SK-N-SH treated with all-trans-retinoic acid at 6 μM for 48 hours (cell line): ENCODE data around the gene LAMA2.
A peak's percentile ranks its signal among the peaks of the same experiment; 100 is the strongest.

Source experiments
- ATAC-seq: fragments of 200-7000 bp; cut with Tn5 transposase; 3 replicates; pipeline ENCODE4 v1.9.1; 2020; ENCODE audit warnings: mild to moderate bottlenecking, moderate library complexity
- ARNTL ChIP-seq: fragments of 450-650 bp; formaldehyde crosslinking; IDR thresholded peaks from 2 replicates; pipeline ENCODE4 v1.5.0; 2020; ENCODE audit warnings: low read depth, mild to moderate bottlenecking, moderate library complexity, borderline replicate concordance
- BACH2 ChIP-seq: fragments of 250-450 bp; sonication (Bioruptor Pico); IDR thresholded peaks from 2 replicates; pipeline ENCODE4 v1.9.0; 2021; ENCODE audit warnings: mild to moderate bottlenecking, borderline replicate concordance
- CREB5 ChIP-seq: fragments of 250-450 bp; sonication (Bioruptor Pico); IDR thresholded peaks from 2 replicates; pipeline ENCODE4 v1.5.1; 2020; ENCODE audit warnings: low read depth, mild to moderate bottlenecking, moderate library complexity
- CSDC2 ChIP-seq: fragments of 250-450 bp; sonication (Bioruptor Pico); IDR thresholded peaks from 2 replicates; pipeline ENCODE4 v1.5.0; 2020; ENCODE audit warnings: mild to moderate bottlenecking, moderate library complexity
- CSRNP3 ChIP-seq: fragments of 250-450 bp; sonication (Bioruptor Pico); IDR thresholded peaks from 2 replicates; pipeline ENCODE4 v1.5.1; 2021; ENCODE audit warnings: mild to moderate bottlenecking, moderate library complexity
- ESRRG ChIP-seq: fragments of 250-450 bp; sonication (Bioruptor Pico); IDR thresholded peaks from 2 replicates; pipeline ENCODE4 v1.6.1; 2021; ENCODE audit warnings: mild to moderate bottlenecking
- GLIS3 ChIP-seq: fragments of 250-450 bp; sonication (Bioruptor Pico); IDR thresholded peaks from 2 replicates; pipeline ENCODE4 v1.5.0; 2020; ENCODE audit warnings: mild to moderate bottlenecking, moderate library complexity
- ISL1 ChIP-seq: fragments of 250-450 bp; sonication (Bioruptor Pico); IDR thresholded peaks from 2 replicates; pipeline ENCODE4 v2.1.2; 2022; ENCODE audit warnings: mild to moderate bottlenecking, moderate library complexity
- OSR1 ChIP-seq: fragments of 250-450 bp; sonication (Bioruptor Pico); IDR thresholded peaks from 2 replicates; pipeline ENCODE4 v1.8.0; 2022; ENCODE audit warnings: moderate library complexity, mild to moderate bottlenecking, inconsistent platforms
- PATZ1 ChIP-seq: fragments of 250-450 bp; sonication (Bioruptor Pico); IDR thresholded peaks from 2 replicates; pipeline ENCODE4 v1.8.0; 2020; ENCODE audit warnings: mild to moderate bottlenecking, moderate library complexity, borderline replicate concordance
- POU6F1 ChIP-seq: fragments of 250-450 bp; sonication (Bioruptor Pico); IDR thresholded peaks from 2 replicates; pipeline ENCODE4 v1.8.0; 2021; ENCODE audit warnings: low read depth, mild to moderate bottlenecking, moderate library complexity, borderline replicate concordance
- PPARA ChIP-seq: fragments of 250-450 bp; sonication (Bioruptor Pico); IDR thresholded peaks from 2 replicates; pipeline ENCODE4 v1.5.0; 2020; ENCODE audit warnings: mild to moderate bottlenecking, borderline replicate concordance
- RARB ChIP-seq: fragments of 250-450 bp; sonication (Bioruptor Pico); IDR thresholded peaks from 2 replicates; pipeline ENCODE4 v1.8.0; 2021; ENCODE audit warnings: mild to moderate bottlenecking, moderate library complexity
- SNAI2 ChIP-seq: fragments of 250-450 bp; sonication (Bioruptor Pico); IDR thresholded peaks from 2 replicates; pipeline ENCODE4 v1.5.0; 2020; ENCODE audit warnings: mild to moderate bottlenecking, moderate library complexity
- TCF4 ChIP-seq: fragments of 250-450 bp; sonication (Bioruptor Pico); IDR thresholded peaks from 2 replicates; pipeline ENCODE4 v1.8.0; 2021; ENCODE audit warnings: mild to moderate bottlenecking, moderate library complexity, borderline replicate concordance
- TOX ChIP-seq: fragments of 250-450 bp; sonication (Bioruptor Pico); IDR thresholded peaks from 2 replicates; pipeline ENCODE4 v1.8.0; 2021; ENCODE audit warnings: mild to moderate bottlenecking, moderate library complexity, borderline replicate concordance
- TSHZ2 ChIP-seq: fragments of 250-450 bp; sonication (Bioruptor Pico); IDR thresholded peaks from 2 replicates; pipeline ENCODE4 v1.5.0; 2020; ENCODE audit warnings: mild to moderate bottlenecking, moderate library complexity
- ZC3H10 ChIP-seq: fragments of 250-450 bp; sonication (Bioruptor Pico); IDR thresholded peaks from 2 replicates; pipeline ENCODE4 v1.5.1; 2021; ENCODE audit warnings: mild to moderate bottlenecking, moderate library complexity
- ZFP3 ChIP-seq: fragments of 250-450 bp; sonication (Bioruptor Pico); IDR thresholded peaks from 2 replicates; pipeline ENCODE4 v1.5.0; 2020; ENCODE audit warnings: mild to moderate bottlenecking, moderate library complexity
- ZFP30 ChIP-seq: fragments of 450-650 bp; formaldehyde crosslinking; IDR thresholded peaks from 2 replicates; pipeline ENCODE4 v1.5.0; 2022; ENCODE audit warnings: mild to moderate bottlenecking, moderate library complexity
- ZNF565 ChIP-seq: fragments of 450-650 bp; formaldehyde crosslinking; conservative IDR thresholded peaks from 2 replicates; pipeline ENCODE4 v1.5.0; 2020; ENCODE audit warnings: low read depth, mild to moderate bottlenecking, moderate library complexity
- ZNF70 ChIP-seq: fragments of 450-650 bp; formaldehyde crosslinking; IDR thresholded peaks from 2 replicates; pipeline ENCODE4 v1.5.0; 2020; ENCODE audit warnings: mild to moderate bottlenecking, moderate library complexity
- ZNF8 ChIP-seq: fragments of 450-650 bp; formaldehyde crosslinking; IDR thresholded peaks from 2 replicates; pipeline ENCODE4 v1.5.0; 2020; ENCODE audit warnings: mild to moderate bottlenecking, moderate library complexity

The LAMA2 gene

GRCh38 chr6:129243377-129243776, 360.4 kb downstream of the LAMA2 start:
- ATAC-seq, result no peak
- TF ChIP-seq TSHZ2 (no peak), TOX (CRISPR knock-in tag) (no peak), ZNF565 (CRISPR knock-in tag) (no peak), CSDC2 (CRISPR knock-in tag) (no peak), ZNF70 (CRISPR knock-in tag) (no peak), TCF4 (CRISPR knock-in tag) (no peak), CREB5 (CRISPR knock-in tag) (no peak), ESRRG (CRISPR knock-in tag) (no peak), GLIS3 (CRISPR knock-in tag) (no peak), ISL1 (no peak), ZNF8 (CRISPR knock-in tag) (no peak), PPARA (CRISPR knock-in tag) (no peak), CSRNP3 (CRISPR knock-in tag) (no peak), OSR1 (no peak), ZFP3 (CRISPR knock-in tag) (no peak), POU6F1 (CRISPR knock-in tag) (no peak), SNAI2 (CRISPR knock-in tag) (no peak), ZFP30 (CRISPR knock-in tag) (no peak), ZC3H10 (CRISPR knock-in tag) (no peak), PATZ1 (CRISPR knock-in tag) (no peak)

GRCh38 chr6:129248946-129249345, 366.0 kb downstream of the LAMA2 start:
- no peak for TF ChIP-seq RARB
- ATAC-seq, result no peak

- peak; percentile 89 for ATAC-seq
- TF ChIP-seq ESRRG (CRISPR knock-in tag) (no peak), ARNTL (CRISPR knock-in tag) (no peak), POU6F1 (CRISPR knock-in tag) (no peak), GLIS3 (CRISPR knock-in tag) (no peak), RARB (no peak), ZNF8 (CRISPR knock-in tag) (no peak), SNAI2 (CRISPR knock-in tag) (no peak), CSDC2 (CRISPR knock-in tag) (no peak), PATZ1 (CRISPR knock-in tag) (no peak), OSR1 (no peak), ZNF565 (CRISPR knock-in tag) (no peak), ZFP3 (CRISPR knock-in tag) (no peak), BACH2 (CRISPR knock-in tag) (no peak), ISL1 (no peak), ZNF70 (CRISPR knock-in tag) (no peak)
Measured at GRCh38 chr6:129251669-129252376, 368.9 kb downstream of the LAMA2 start.
